ACC112 (cell line): ENCODE measurements around the gene MYO16.

Source experiments
- H2AFZ ChIP-seq: fragments of 200-600 bp; sonication (generic); one replicate; pipeline ENCODE4 v1.6.0; 2017; ENCODE audit warnings: antibody characterized with exemption, low read length; ENCODE audit not compliant: unreplicated experiment
- H3K27ac ChIP-seq: fragments of 200-600 bp; sonication (generic); 2 replicates; pipeline ENCODE4 v1.5.1; 2014; ENCODE audit warnings: low read depth, mild to moderate bottlenecking, antibody characterized with exemption, low read length, moderate library complexity
- H3K27me3 ChIP-seq: fragments of 200-600 bp; sonication (generic); 2 replicates; pipeline ENCODE4 v1.6.1; 2014; ENCODE audit warnings: mild to moderate bottlenecking, antibody characterized with exemption, low read length, moderate library complexity, mixed read lengths; ENCODE audit not compliant: insufficient read depth
- H3K36me3 ChIP-seq: fragments of 200-600 bp; sonication (generic); 2 replicates; pipeline ENCODE4 v1.6.1; 2016; ENCODE audit warnings: mild to moderate bottlenecking, antibody characterized with exemption, low read length, moderate library complexity, mixed read lengths; ENCODE audit not compliant: insufficient read depth
- H3K4me1 ChIP-seq: fragments of 200-600 bp; sonication (generic); one replicate; pipeline ENCODE4 v1.6.1; 2016; ENCODE audit warnings: low read length, mixed read lengths; ENCODE audit not compliant: insufficient read depth, unreplicated experiment, control insufficient read depth
- H3K4me3 ChIP-seq: fragments of 200-600 bp; sonication (generic); 2 replicates; pipeline ENCODE4 v1.5.1; 2014; ENCODE audit warnings: mild to moderate bottlenecking, low read depth, low read length
- H3K79me2 ChIP-seq: fragments of 200-600 bp; sonication (generic); one replicate; pipeline ENCODE4 v1.6.0; 2016; ENCODE audit warnings: low read length; ENCODE audit not compliant: control insufficient read depth, unreplicated experiment, insufficient read depth

The MYO16 gene

GRCh38 chr13:108947551-108948030, 318.2 kb downstream of the MYO16 start:
- no peaks in the 10 kb centered on the region for H3K27me3 ChIP-seq
- peak overlapping the region; percentile 38; the same call in 1 of the 2 replicates for H3K27ac ChIP-seq
- peaks cover 21% of the 10 kb centered on the region for H3K4me1 ChIP-seq
- peak overlapping the region; percentile 72 for H2AFZ ChIP-seq
- H3K4me3 ChIP-seq, result no peak overlapping the region
- no peaks in the 10 kb centered on the region for H3K79me2 ChIP-seq
- no peaks in the 10 kb centered on the region for H3K36me3 ChIP-seq

DNA sequence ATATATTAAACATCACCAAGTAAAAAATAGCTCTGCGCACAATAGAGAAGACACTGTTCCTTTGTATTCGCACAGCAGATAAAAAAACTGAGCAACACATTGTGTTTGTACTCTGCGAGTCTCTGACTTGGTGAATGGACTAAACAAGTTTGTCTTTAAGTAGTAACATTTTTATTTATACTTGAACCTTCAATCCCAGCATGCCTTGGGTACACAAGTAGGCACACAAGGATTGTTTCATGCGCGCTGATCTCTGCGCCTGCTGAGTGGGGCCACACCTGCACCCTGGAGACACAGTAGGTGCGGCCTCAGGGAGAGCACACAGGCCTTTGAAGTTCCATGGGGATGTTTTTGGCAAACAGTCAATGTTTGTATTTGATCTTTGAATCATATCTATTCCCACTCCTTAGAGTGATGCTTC, 318.9 kb downstream of the MYO16 start:
- Histone ChIP-seq H3K27me3 (no peaks in the 10 kb centered on the region), H3K36me3 (no peaks in the 10 kb centered on the region), H3K27ac (no peak overlapping the region), H3K4me1 (peaks cover 21% of the 10 kb centered on the region), H3K4me3 (no peak overlapping the region), H2AFZ (peak overlapping the region; percentile 72), H3K79me2 (no peaks in the 10 kb centered on the region)

GRCh38 chr13:108950333-108951010, 321.1 kb downstream of the MYO16 start:
- Histone ChIP-seq H3K27me3 (no peaks in the 10 kb centered on the region), H3K4me1 (peaks cover 19% of the 10 kb centered on the region), H3K79me2 (no peaks in the 10 kb centered on the region), H3K27ac (no peak overlapping the region), H3K36me3 (no peaks in the 10 kb centered on the region), H3K4me3 (no peak overlapping the region), H2AFZ (no peak overlapping the region)

DNA sequence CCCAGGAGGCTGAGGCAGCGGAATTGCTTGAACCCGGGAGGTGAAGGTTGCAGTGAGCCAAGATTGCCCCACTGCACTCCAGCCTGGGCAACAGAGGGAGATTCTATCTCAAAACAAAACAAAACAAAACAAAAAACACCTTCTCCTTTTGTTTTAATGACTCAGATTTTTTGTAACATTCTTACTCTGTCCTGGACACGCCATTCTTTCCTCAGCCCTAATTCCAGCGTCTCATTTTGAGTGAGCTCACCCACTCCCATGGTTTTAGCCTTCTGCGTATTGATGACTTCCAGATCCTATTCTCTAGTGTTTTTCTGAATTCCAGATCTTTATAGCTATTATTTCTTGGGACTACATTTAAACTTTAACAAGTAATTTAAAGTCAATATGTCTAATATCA, 326.3 kb downstream of the MYO16 start:
- H3K36me3 ChIP-seq, result no peaks in the 10 kb centered on the region
- H3K79me2 ChIP-seq, result no peaks in the 10 kb centered on the region
- H3K4me1 ChIP-seq, result peaks cover 3% of the 10 kb centered on the region
- no peak overlapping the region for H3K27ac ChIP-seq
- H3K27me3 ChIP-seq, result no peaks in the 10 kb centered on the region
- H2AFZ ChIP-seq, result no peak overlapping the region
- no peak overlapping the region for H3K4me3 ChIP-seq

DNA sequence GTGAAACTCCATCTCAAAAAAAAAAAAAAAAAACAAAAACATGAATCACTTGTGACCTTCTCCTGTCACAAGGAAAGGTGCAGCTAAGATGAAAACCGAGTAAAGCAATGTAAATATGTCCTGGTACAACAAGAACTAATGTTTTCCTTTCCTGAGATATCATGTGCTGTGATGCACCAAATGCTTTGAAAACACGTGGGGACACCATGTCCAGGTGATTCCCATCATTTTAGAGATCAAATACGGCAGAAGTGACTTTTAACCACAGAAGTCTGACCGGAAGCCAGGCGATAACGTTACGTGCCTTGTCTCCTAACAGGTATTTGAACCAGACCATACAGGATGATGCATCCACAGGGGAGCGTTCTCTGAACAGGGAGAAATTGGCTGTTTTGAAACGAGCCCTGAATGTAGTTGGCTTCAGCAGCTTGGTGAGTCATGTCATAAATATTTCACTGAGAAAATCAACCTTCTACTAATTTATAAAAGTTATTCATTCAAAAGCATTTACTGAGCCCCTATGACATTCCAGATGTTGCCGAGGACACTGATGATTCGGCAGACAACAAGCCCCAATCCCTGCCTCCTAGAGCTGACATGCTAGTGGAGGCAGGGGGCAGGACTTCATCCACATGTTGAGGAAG, 328.1 kb downstream of the MYO16 start:
- no peak overlapping the region for H2AFZ ChIP-seq
- H3K36me3 ChIP-seq, result no peaks in the 10 kb centered on the region
- no peaks in the 10 kb centered on the region for H3K79me2 ChIP-seq
- no peaks in the 10 kb centered on the region for H3K27me3 ChIP-seq
- H3K27ac ChIP-seq, result peak overlapping the region; percentile 27; the same call in 1 of the 2 replicates
- peak overlapping the region; percentile 27 for H3K4me3 ChIP-seq
- peaks cover 3% of the 10 kb centered on the region for H3K4me1 ChIP-seq

GRCh38 chr13:108958013-108958376, 328.6 kb downstream of the MYO16 start:
- H3K4me1 ChIP-seq, result peaks cover 3% of the 10 kb centered on the region
- no peak overlapping the region for H2AFZ ChIP-seq

GRCh38 chr13:108959234-108959633, 329.8 kb downstream of the MYO16 start:
- H3K27me3 ChIP-seq, result no peaks in the 10 kb centered on the region
- H3K79me2 ChIP-seq, result no peaks in the 10 kb centered on the region
- no peak overlapping the region for H3K4me3 ChIP-seq
- no peak overlapping the region for H2AFZ ChIP-seq
- peaks cover 3% of the 10 kb centered on the region for H3K4me1 ChIP-seq
- no peaks in the 10 kb centered on the region for H3K36me3 ChIP-seq
- no peak overlapping the region for H3K27ac ChIP-seq

More at GRCh38 chr13:108958013-108958376, 328.6 kb downstream of the MYO16 start:
- Histone ChIP-seq H3K79me2 (no peaks in the 10 kb centered on the region), H3K4me3 (no peak overlapping the region), H3K27me3 (no peaks in the 10 kb centered on the region), H3K36me3 (no peaks in the 10 kb centered on the region), H3K27ac (peak overlapping the region; percentile 27; the same call in 1 of the 2 replicates)

DNA sequence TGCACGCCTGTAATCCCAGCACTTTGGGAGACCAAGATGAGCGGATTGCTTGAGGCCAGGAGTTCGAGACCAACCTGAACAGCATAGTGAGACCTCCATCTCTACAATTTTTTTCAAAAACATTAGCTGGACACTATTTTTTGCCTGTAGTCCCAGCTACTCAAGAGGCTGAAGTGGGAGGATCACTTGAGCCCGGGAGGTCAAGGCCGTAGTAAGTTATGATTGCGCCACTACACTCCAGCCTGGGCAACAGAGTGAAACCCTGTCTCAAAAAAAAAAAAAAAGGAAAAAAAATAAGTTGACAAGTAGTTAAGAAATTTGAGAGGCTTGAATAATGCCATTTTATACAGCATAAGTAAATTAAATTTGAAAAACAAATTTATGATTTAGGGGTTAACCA, 330.6 kb downstream of the MYO16 start:
- no peak overlapping the region for H3K4me3 ChIP-seq
- peaks cover 3% of the 10 kb centered on the region for H3K4me1 ChIP-seq
- H3K79me2 ChIP-seq, result no peaks in the 10 kb centered on the region
- no peak overlapping the region for H3K27ac ChIP-seq
- no peaks in the 10 kb centered on the region for H3K27me3 ChIP-seq
- no peaks in the 10 kb centered on the region for H3K36me3 ChIP-seq
- no peak overlapping the region for H2AFZ ChIP-seq

- peaks cover 3% of the 10 kb centered on the region for H3K4me1 ChIP-seq
- no peaks in the 10 kb centered on the region for H3K36me3 ChIP-seq
- no peaks in the 10 kb centered on the region for H3K27me3 ChIP-seq
- no peak overlapping the region for H3K4me3 ChIP-seq
- H3K79me2 ChIP-seq, result no peaks in the 10 kb centered on the region
- H2AFZ ChIP-seq, result no peak overlapping the region
- H3K27ac ChIP-seq, result no peak overlapping the region
Measured at GRCh38 chr13:108961542-108962125, 332.2 kb downstream of the MYO16 start.

- Histone ChIP-seq H3K4me3 (no peak overlapping the region), H3K27me3 (no peaks in the 10 kb centered on the region), H3K79me2 (no peaks in the 10 kb centered on the region), H3K36me3 (no peaks in the 10 kb centered on the region), H3K27ac (no peak overlapping the region), H3K4me1 (no peaks in the 10 kb centered on the region), H2AFZ (no peak overlapping the region)
Measured at GRCh38 chr13:108962654-108963053, 333.2 kb downstream of the MYO16 start.
